IPS-18c (cell line): ENCODE results near the gene IER3IP1.
A peak's percentile ranks its signal among the peaks of the same experiment; 100 is the strongest.
"Not testable (repeated sequence)": the region's sequence is repeated elsewhere in the genome, so short reads cannot be mapped to it uniquely, and the experiment has no call there.

Experiments
- H3K4me3 ChIP-seq: 2 replicates; pipeline ENCODE4 v1.7.0; 2013; ENCODE audit warnings: low read depth, mild to moderate bottlenecking, low read length, moderate library complexity; ENCODE audit not compliant: insufficient read depth
- H3K9me3 ChIP-seq: one replicate; pipeline ENCODE4 v1.6.1; 2013; ENCODE audit warnings: mild to moderate bottlenecking, low read length, moderate library complexity; ENCODE audit not compliant: control insufficient read depth, insufficient read depth

Gene IER3IP1

DNA sequence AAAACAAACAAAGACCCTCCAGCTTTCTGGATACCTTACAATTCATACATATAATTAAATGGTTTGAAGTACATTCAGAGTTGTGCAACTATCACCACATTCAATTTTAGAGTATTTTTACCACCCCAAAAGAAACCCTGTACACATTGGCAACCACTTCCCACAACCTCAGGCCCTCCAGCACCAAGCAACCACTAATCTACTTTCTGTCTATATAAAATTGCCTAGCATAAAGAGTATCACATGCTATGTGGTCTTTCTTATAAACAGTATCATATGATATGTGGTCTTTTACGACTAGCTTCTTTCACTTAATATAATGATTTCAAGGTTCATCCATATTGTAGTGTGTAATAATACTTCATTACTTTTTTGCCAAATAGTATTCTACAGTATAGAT, 7.3 kb downstream of the IER3IP1 start:
- no peaks in the 10 kb centered on the region for H3K9me3 ChIP-seq
- H3K4me3 ChIP-seq = no peak overlapping the region

DNA sequence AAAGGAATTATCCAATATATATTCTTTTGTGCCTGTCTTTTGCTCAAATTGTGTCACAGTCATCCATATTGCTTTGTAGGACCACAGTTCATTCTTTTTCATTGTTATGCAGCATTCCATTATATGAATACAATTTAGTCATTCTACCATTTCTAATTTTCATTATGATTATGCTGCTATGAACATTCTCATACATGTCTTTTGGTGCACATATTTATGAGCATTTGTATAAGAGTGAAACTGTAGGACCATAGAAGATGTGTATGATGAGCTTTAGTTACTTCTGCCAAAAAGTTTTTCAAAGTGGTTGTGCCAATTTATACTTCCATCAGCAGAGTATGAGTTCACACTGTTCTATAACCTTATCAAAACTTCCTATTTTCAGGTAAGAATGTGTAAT, 7.7 kb downstream of the IER3IP1 start:
- H3K4me3 ChIP-seq = no peak overlapping the region
- H3K9me3 ChIP-seq = no peaks in the 10 kb centered on the region

DNA sequence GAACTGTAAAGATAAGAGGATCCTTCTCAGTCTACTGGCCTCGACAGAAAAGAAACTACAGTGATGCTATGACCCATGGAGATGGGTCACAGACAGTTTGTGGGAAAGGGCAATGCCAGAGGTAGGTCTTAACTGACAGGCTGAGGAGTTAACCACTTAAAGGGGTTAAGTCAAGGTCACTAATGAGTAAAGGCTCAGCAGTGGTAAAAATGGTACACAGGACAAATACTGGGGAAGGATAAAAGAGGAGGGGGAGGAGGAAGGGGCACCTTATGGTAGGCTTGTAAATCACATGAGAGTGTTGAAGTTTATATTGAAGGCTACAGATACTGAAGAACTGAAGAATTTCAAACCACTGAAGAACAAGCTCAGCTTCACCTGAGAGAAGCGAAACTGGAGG, 9.9 kb downstream of the IER3IP1 start:
- Histone ChIP-seq H3K9me3 (no peaks in the 10 kb centered on the region), H3K4me3 (no peak overlapping the region)

DNA sequence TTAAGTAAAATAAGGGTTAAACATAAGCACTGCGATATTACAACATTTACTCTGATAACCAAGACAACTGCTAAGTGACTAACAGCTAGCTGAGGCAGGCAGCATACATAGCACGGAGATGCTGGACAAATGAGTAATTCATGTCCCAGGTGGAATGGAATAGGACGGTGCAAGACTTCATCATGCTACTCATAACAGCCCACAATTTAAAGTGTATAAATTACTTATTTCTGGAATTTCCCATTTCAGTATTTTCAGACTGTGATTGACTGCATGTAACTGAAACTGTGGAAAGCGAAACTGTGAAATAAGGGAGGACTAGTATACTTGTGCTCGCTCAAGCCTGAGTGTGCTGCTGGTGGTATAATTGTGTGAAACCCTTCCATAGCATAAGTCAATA, 12.9 kb downstream of the IER3IP1 start:
- H3K9me3 ChIP-seq = no peaks in the 10 kb centered on the region
- H3K4me3 ChIP-seq = no peak overlapping the region

DNA sequence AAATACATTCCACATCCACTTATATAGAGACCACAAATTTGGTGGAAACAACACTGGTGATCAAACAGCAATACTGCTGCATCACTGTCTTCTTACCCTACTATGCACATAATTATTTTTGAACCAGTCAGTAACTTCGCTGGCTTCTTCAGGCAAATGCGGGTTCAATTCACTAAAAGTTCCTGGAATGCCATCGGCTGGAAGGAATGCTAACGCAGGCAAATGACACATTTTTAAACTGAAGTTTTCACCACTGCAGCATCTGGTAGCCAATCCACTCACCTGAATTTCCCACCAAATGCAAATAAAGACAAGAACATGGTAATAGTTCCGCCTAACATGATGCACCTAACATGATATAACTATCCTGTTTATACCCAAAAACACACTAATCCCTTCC, 15.9 kb downstream of the IER3IP1 start:
- H3K4me3 ChIP-seq = no peak overlapping the region
- H3K9me3 ChIP-seq = no peaks in the 10 kb centered on the region

DNA sequence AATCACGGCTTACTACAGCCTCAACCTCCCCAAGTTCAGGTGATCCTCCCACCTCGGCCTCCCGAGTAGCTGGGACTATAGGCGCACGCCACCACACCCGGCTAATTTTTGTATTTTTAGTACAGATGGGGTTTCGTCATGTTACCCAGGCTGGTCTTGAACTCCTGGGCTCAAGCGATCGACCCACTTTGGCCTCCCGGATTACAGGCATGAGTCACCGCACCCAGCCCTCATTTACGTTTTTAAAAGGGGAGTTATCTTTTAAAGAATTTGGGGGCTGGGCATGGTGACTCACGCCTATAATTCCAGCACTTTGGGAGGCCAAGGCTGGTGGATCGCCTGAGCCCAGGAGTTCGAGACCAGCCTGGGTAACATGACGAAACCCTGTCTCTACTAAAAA, 17.8 kb downstream of the IER3IP1 start:
- not testable (repeated sequence) for H3K9me3 ChIP-seq, H3K4me3 ChIP-seq

DNA sequence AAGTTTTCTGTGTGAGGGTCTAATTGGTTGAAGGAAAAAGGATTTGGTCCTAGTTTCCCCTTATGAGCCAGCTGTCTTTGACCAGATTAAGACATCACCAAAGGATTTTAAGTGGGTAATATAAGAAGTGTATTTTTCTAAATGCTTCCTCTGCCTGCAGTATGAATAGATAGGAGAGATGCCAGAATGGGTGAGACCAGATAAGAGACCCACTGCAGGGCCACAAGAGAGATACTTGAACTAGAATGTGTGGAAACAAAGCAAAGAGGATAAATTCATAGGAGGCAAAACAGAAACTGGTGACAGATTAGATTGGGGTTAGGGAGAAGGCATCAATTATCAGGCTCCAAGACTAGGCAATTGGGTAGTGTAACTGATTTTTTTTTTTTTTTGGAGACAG, 24.7 kb downstream of the IER3IP1 start:
- H3K4me3 ChIP-seq = peak overlapping the region; percentile 96
- H3K9me3 ChIP-seq = no peaks in the 10 kb centered on the region

DNA sequence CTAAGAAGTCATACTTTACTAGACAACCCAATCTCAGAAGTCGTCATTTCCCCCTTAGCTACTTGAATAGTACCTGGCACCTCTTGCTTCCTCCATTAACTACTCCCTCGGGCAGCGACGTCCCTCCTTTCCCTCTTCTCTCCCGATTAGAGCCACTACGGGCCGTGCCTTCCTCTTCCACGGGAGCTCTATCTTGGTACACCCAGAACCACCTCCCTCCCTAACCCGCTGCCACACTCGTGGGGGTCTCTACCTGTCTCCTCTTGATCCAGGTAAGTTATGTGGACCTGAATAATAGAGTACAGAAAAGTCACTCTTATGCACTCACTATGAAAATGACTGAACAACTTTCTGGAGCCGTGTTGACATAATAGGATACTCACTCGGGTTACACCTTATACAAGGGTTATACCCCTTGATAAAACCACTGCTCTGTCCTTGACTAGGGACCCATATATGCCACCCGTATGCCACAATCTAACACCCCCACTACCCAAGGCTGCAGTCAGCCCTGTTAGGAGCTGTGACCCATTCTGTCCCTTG, 25.3 kb downstream of the IER3IP1 start:
- Histone ChIP-seq H3K4me3 (peak overlapping the region; percentile 96), H3K9me3 (no peaks in the 10 kb centered on the region)

DNA sequence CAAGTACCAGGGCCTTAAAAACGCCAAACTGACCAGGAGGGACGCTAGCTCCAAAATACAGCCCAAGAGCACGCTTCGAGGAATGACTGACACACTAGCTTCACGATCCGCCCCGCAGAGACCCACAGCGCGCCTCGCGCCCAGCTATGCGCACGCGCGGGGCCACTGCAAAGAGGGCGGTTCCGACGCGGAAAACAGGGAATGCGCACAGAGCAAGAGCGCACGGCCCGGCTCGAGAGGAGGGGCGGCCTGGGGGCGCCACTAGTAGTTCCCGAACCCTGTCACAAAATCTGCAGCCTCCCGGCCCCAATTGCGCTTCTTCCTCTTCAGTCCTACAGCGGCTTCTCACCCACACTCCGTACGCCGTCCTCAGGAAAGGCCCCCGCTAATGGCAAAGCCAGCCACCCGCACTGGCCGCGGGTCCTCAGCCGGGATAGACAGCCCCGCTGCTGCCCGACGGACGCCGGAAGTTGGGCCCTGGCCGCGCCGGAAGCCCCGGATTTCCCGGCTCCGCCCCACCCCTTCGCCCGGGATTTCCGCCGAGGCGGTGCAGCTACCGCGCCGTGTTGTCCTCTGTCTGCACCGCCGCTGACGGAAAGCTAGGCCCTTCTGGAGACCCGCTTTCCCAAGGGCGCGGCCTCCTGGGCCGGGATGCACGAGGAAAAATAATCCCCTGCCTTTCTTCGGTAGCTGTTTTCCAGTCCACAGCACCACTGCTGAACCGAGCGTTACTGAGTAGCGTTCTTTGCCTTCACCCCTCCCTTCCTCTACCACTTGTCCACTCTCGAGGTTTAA, 25.9 kb downstream of the IER3IP1 start, which contains the start of gene HDHD2:
TSS of gene HDHD2 (minus strand) at position 472 of the 795 bp plus-strand sequence. CDS start 14,061 bp downstream, outside the sequence.
- H3K9me3 ChIP-seq = no peaks in the 10 kb centered on the region
- H3K4me3 ChIP-seq = peak within 1 kb of the TSS; percentile 96

DNA sequence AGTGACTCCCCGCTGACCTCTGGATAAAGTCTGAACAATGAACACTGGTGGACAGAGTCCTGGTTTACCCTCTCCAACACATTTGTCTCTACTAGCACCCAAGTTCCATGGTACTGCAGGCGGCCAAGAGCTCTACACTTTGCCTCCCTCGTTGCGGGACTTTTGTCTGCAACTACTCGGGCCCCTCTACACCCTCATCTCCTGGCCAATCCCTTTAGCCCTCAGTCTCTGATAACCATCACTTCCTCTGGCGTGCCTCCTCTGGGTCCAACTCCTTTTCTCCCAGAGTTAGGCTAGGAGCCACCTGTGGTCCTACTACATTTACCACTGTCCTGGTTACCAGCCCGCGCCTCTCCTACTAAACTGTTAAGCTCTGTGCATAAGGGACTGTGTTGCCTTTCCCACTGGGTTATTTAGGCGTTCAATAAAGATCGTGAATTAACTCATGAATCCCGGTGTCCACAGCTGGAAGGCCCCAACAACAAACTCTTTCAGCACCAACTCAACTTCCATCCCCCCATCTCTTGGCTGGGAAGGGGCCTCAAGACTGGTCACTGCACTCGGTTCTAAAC, 26.6 kb downstream of the IER3IP1 start:
- H3K4me3 ChIP-seq = peak overlapping the region; percentile 96
- H3K9me3 ChIP-seq = no peaks in the 10 kb centered on the region

DNA sequence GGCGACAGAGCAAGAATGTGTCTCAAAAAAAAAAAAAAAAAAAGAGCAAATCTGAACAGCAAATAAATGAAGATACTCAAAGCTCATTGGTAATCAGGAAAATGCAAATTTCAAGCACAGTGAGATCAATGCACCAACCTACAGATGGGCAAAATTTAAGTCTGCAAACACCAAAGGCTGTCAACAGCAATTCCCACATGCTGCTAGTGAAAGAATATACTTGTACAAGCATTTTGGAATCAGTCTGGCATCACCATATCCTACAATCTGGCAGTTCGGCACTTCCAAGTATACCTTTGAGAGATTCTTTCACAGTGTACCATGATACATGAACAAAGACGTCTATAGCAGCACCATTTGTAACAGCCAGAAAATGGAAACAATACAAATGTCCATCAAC, 30.0 kb downstream of the IER3IP1 start:
- H3K4me3 ChIP-seq = no peak overlapping the region
- no peaks in the 10 kb centered on the region for H3K9me3 ChIP-seq

DNA sequence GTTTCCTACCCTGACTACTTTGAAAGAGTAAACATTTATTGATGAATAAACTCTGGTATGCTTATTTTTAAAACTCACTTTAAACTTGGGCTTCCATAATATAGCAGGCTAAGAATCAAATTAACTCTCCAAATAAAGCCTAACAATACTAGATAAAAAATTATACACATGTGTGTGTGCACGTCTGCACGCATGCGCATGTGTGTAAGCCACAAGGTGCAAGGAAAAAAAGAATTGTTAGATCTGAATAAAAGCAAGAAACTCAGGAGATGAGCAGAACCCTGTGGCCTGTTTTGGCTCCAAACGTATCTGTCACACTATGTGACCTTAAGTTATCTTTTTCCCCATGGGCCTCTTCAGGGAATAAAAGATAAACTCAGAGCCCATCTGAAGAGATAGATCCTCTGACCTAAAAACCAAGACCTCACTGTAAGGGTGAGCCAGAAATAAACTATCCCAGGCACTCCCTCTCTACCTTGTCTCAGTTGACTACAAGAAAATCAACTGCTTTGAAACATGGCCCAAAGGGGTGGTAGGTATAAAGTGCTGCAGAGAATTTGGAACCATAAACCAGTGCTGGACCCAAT, 32.2 kb downstream of the IER3IP1 start:
- no peak overlapping the region for H3K4me3 ChIP-seq
- H3K9me3 ChIP-seq = no peaks in the 10 kb centered on the region

DNA sequence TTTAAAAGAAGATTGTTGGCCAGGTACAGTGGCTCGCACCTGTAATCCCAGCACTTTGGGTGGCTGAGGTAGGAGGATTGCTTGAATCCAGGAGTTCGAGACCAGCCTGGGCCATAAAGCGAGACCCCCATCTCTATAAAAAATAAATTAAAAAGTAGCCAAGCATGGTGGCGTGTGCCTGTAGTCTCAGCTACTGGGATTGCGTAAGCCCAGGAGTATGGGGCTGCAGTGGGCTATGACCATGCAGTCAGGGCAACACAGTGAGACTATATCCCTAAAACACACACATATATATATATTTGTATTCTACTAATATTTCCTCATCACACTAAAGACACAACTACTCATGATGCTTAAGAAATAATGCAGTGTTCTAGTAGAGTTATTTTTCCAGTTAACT, 33.0 kb downstream of the IER3IP1 start:
- H3K9me3 ChIP-seq = no peaks in the 10 kb centered on the region
- H3K4me3 ChIP-seq = no peak overlapping the region

DNA sequence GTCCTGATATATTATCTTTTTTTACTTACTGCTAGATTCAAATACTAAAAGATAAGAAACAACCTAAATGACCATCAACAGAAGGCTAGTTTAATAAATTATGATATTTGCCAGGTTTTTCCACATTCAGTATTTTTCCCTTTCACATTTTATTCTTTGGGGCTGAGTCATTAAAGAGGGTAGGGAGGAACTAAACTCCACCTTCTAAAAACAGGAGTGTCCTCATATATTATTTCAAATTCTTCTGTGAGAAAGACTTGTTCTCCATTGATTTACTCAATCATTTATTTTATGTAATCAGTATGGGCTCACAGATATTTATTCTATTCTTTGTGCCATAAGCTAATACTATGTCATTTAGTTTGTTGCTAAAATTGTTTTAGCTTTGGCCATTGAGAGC, 34.9 kb downstream of the IER3IP1 start:
- Histone ChIP-seq H3K4me3 (no peak overlapping the region), H3K9me3 (no peaks in the 10 kb centered on the region)

DNA sequence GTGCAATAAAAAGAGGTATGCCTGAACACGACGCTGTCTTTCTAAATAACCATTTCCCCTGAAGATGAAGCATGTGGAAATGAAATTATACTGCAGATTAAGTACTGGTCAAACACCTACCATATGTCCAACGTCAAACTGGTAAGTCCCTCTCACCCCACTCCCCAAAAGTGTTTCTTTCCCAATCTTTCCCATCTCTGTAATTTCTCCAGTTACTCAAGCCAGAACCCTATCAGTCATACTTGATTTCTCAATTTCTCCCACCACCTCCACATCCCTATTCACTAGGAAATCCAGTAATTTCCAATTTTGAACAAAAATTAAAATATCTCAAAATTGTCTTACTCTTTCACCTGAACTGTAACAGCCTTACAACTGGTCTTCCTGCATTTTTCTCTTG, 55.0 kb downstream of the IER3IP1 start:
- Histone ChIP-seq H3K4me3 (no peak overlapping the region), H3K9me3 (no peaks in the 10 kb centered on the region)

DNA sequence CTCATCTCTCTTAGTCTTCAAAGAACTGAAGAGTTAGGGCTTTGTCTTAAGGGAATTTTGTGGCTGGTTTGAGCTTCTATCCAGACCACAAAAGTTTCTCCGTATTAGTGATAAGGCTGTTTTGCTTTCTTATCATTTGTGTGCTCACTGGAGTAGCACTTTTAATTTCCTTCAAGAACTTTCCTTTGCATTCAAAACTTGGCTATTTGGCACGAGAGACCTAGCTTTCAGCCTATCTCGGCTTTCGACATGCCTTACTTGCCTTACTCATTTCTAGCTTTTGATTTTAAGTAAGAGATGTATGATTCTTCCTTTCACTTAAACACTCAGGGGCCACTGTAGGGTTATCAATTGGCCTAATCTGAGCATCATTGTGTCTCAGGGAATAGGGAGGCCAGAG, 55.7 kb downstream of the IER3IP1 start:
- H3K4me3 ChIP-seq = no peak overlapping the region
- no peaks in the 10 kb centered on the region for H3K9me3 ChIP-seq

DNA sequence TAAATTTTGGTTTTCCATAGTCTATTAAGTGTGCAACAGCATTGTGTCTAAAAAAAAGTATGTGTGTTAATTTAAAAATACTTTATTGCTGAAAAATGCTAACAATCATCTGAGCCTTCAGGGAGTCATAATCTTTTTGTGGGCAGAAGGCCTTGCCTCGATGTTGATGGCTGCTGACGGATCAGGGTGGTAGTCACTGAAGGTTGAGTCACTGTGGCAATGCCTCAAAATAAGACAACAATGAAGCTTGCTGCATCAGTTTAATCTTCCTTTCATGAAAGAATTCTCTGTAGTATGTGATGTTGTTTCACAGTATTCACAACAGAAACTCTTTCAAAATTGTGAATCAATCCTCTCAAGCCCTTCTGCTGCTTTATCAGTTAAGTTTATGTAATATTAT, 57.2 kb downstream of the IER3IP1 start:
- Histone ChIP-seq H3K9me3 (no peaks in the 10 kb centered on the region), H3K4me3 (no peak overlapping the region)

DNA sequence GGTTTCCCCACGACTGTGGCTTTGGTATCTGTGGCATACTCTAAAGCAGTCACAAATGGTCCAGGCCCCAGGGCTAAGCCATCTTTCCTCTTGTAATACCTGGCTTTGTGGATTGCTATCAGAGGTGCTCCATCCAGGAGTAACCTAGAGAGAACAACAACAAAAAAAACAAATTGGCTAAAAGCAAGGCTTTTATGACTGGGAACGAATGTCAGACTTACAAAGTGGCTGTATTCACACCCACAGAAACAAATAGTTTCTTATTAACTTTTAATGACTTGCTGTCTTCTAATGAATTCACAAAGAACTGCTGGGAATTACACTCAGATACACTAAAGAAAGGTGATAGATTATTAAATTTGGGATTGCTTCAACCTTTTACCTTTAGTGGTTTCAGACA, 61.0 kb downstream of the IER3IP1 start:
- H3K4me3 ChIP-seq = no peak overlapping the region
- no peaks in the 10 kb centered on the region for H3K9me3 ChIP-seq
